D721Med (cell line): ENCODE results near the gene TTC12.
A peak's percentile ranks its signal among the peaks of the same experiment; 100 is the strongest.

ENCODE experiments used
- DNase-seq: peaks from one replicate; pipeline ENCODE4 v3.0.0; 2011; ENCODE audit warnings: low spot score; ENCODE audit not compliant: insufficient read length
- FAIRE-seq: peaks from 2 replicates; lab custom pipeline; 2011; peaks lifted over from hg19 to GRCh38; lab: Jason Lieb, UNC
- CTCF ChIP-seq: IDR thresholded peaks from 2 replicates; pipeline ENCODE4 v1.5.1; 2012; ENCODE audit warnings: mild to moderate bottlenecking, control low read depth; ENCODE audit not compliant: insufficient read depth; ENCODE audit errors: missing control alignments

The TTC12 gene

GRCh38 chr11:113314389-113315301 is at the start of gene TTC12:
TSS of gene TTC12 (plus strand) at chr11:113314583. CDS start at chr11:113316258, 1,675 bp downstream.
- TF ChIP-seq CTCF = no peak
- FAIRE-seq = no peak
- peak; percentile 67 for DNase-seq

GRCh38 chr11:113265362-113265761 is 49.0 kb upstream of the TTC12 start:
- TF ChIP-seq CTCF = no peak
- FAIRE-seq (no peak), DNase-seq (no peak)

- no peak for TF ChIP-seq CTCF
- FAIRE-seq = no peak
- no peak for DNase-seq
Measured at GRCh38 chr11:113267493-113267892, 46.9 kb upstream of the TTC12 start.

- no peak for TF ChIP-seq CTCF
- FAIRE-seq (no peak), DNase-seq (no peak)
Measured at GRCh38 chr11:113269096-113269495, 45.3 kb upstream of the TTC12 start.

GRCh38 chr11:113269636-113270035 is 44.7 kb upstream of the TTC12 start:
- no peak for TF ChIP-seq CTCF
- no peak for FAIRE-seq

GRCh38 chr11:113270080-113270479 is 44.3 kb upstream of the TTC12 start:
- FAIRE-seq (no peak), DNase-seq (no peak)
- TF ChIP-seq CTCF = no peak

More at GRCh38 chr11:113269636-113270035, 44.7 kb upstream of the TTC12 start:
- no peak for DNase-seq
